HUES48 (cell line): ENCODE data around the gene EPN2.
"Not testable (repeated sequence)": the region's sequence is repeated elsewhere in the genome, so short reads cannot be mapped to it uniquely, and the experiment has no call there.

ENCODE experiments used
- H3K27ac ChIP-seq: one replicate; pipeline ENCODE4 v1.7.0; 2013; ENCODE audit warnings: low read depth, low read length, inconsistent platforms
- H3K27me3 ChIP-seq: 2 replicates; pipeline ENCODE4 v1.6.1; 2013; ENCODE audit warnings: mild to moderate bottlenecking, low read length; ENCODE audit not compliant: control insufficient read depth, insufficient read depth
- H3K36me3 ChIP-seq: 2 replicates; pipeline ENCODE4 v1.6.1; 2013; ENCODE audit warnings: low read length; ENCODE audit not compliant: control insufficient read depth, insufficient read depth
- H3K4me1 ChIP-seq: 2 replicates; pipeline ENCODE4 v1.6.1; 2013; ENCODE audit warnings: mild to moderate bottlenecking, low read length; ENCODE audit not compliant: control insufficient read depth, insufficient read depth
- H3K4me3 ChIP-seq: 2 replicates; pipeline ENCODE4 v1.5.1; 2013; ENCODE audit warnings: mild to moderate bottlenecking, low read depth, low read length
- H3K9ac ChIP-seq: 2 replicates; pipeline ENCODE4 v1.6.1; 2013; ENCODE audit warnings: mild to moderate bottlenecking, low read depth, low read length, moderate library complexity
- H3K9me3 ChIP-seq: 2 replicates; pipeline ENCODE4 v1.6.1; 2013; ENCODE audit warnings: low read length; ENCODE audit not compliant: control insufficient read depth, insufficient read depth

The EPN2 gene

GRCh38 chr17:19218914-19219313 lies 18.3 kb upstream of the EPN2 start:
- H3K4me3 ChIP-seq, H3K27ac ChIP-seq, H3K36me3 ChIP-seq, H3K9ac ChIP-seq, H3K9me3 ChIP-seq, H3K4me1 ChIP-seq, H3K27me3 ChIP-seq: not testable (repeated sequence)

- H3K4me1 ChIP-seq, H3K36me3 ChIP-seq, H3K27me3 ChIP-seq, H3K4me3 ChIP-seq, H3K9me3 ChIP-seq, H3K27ac ChIP-seq, H3K9ac ChIP-seq: not testable (repeated sequence)
Measured at GRCh38 chr17:19219384-19219783, 17.8 kb upstream of the EPN2 start.

- not testable (repeated sequence) for H3K9me3 ChIP-seq, H3K9ac ChIP-seq, H3K27ac ChIP-seq, H3K4me1 ChIP-seq, H3K36me3 ChIP-seq, H3K4me3 ChIP-seq, H3K27me3 ChIP-seq
Measured at GRCh38 chr17:19220195-19220594, 17.0 kb upstream of the EPN2 start.

- not testable (repeated sequence) for H3K36me3 ChIP-seq, H3K9me3 ChIP-seq, H3K4me1 ChIP-seq, H3K27ac ChIP-seq, H3K27me3 ChIP-seq, H3K9ac ChIP-seq, H3K4me3 ChIP-seq
Measured at GRCh38 chr17:19226610-19227588, 10.3 kb upstream of the EPN2 start.

GRCh38 chr17:19234676-19235075 lies 2.5 kb upstream of the EPN2 start:
- not testable (repeated sequence) for H3K4me3 ChIP-seq, H3K9ac ChIP-seq, H3K36me3 ChIP-seq, H3K9me3 ChIP-seq, H3K27ac ChIP-seq, H3K4me1 ChIP-seq, H3K27me3 ChIP-seq

GRCh38 chr17:19236351-19237138 lies 621 bp upstream of the EPN2 start:
- H3K4me1 ChIP-seq, H3K4me3 ChIP-seq, H3K27me3 ChIP-seq, H3K9ac ChIP-seq, H3K36me3 ChIP-seq, H3K27ac ChIP-seq, H3K9me3 ChIP-seq: not testable (repeated sequence)

GRCh38 chr17:19237389-19238166 lies 412 bp downstream of the EPN2 start:
- H3K4me1 ChIP-seq: peaks cover 8% of the 10 kb centered on the region
- peak overlapping the region; percentile 68 for H3K9ac ChIP-seq

GRCh38 chr17:19238167-19238505 lies 970 bp downstream of the EPN2 start:
- Histone ChIP-seq H3K9me3 (no peaks in the 10 kb centered on the region), H3K4me1 (peaks cover 12% of the 10 kb centered on the region), H3K27ac (peak overlapping the region; percentile 28), H3K9ac (peak overlapping the region; percentile 68; the same call in 1 of the 2 replicates), H3K36me3 (0 out of 2 replicates have a peak, but pooled peaks cover 5% of the 10 kb centered on the region), H3K27me3 (no peaks in the 10 kb centered on the region), H3K4me3 (peak overlapping the region; percentile 94)

More at GRCh38 chr17:19237389-19238166, 412 bp downstream of the EPN2 start:
- no peaks in the 10 kb centered on the region for H3K9me3 ChIP-seq
- H3K4me3 ChIP-seq: peak overlapping the region; percentile 94
- no peaks in the 10 kb centered on the region for H3K27me3 ChIP-seq
- H3K36me3 ChIP-seq: 0 out of 2 replicates have a peak, but pooled peaks cover 5% of the 10 kb centered on the region
- H3K27ac ChIP-seq: peak overlapping the region; percentile 82

GRCh38 chr17:19239544-19239943 lies 2.4 kb downstream of the EPN2 start:
- Histone ChIP-seq H3K4me3 (no peak overlapping the region), H3K9me3 (no peaks in the 10 kb centered on the region), H3K36me3 (0 out of 2 replicates have a peak, but pooled peaks cover 5% of the 10 kb centered on the region), H3K9ac (no peak overlapping the region), H3K4me1 (peaks cover 12% of the 10 kb centered on the region), H3K27ac (no peak overlapping the region), H3K27me3 (no peaks in the 10 kb centered on the region)

GRCh38 chr17:19242323-19242722 lies 5.2 kb downstream of the EPN2 start:
- H3K4me1 ChIP-seq: peaks cover 16% of the 10 kb centered on the region
- H3K36me3 ChIP-seq: 0 out of 2 replicates have a peak, but pooled peaks cover 5% of the 10 kb centered on the region
- H3K9me3 ChIP-seq: no peaks in the 10 kb centered on the region
- no peaks in the 10 kb centered on the region for H3K27me3 ChIP-seq
- peak overlapping the region; percentile 14 for H3K27ac ChIP-seq
- no peak overlapping the region for H3K4me3 ChIP-seq
- H3K9ac ChIP-seq: no peak overlapping the region
